HG03432 (cell line): ENCODE data around the gene KCNT1.

Source experiments
- ATAC-seq: cut with Tn5 transposase; IDR thresholded peaks from one replicate; pipeline ENCODE4 v1.9.1; 2021; ENCODE audit warnings: mild to moderate bottlenecking, moderate library complexity; ENCODE audit not compliant: unreplicated experiment

The KCNT1 gene

DNA sequence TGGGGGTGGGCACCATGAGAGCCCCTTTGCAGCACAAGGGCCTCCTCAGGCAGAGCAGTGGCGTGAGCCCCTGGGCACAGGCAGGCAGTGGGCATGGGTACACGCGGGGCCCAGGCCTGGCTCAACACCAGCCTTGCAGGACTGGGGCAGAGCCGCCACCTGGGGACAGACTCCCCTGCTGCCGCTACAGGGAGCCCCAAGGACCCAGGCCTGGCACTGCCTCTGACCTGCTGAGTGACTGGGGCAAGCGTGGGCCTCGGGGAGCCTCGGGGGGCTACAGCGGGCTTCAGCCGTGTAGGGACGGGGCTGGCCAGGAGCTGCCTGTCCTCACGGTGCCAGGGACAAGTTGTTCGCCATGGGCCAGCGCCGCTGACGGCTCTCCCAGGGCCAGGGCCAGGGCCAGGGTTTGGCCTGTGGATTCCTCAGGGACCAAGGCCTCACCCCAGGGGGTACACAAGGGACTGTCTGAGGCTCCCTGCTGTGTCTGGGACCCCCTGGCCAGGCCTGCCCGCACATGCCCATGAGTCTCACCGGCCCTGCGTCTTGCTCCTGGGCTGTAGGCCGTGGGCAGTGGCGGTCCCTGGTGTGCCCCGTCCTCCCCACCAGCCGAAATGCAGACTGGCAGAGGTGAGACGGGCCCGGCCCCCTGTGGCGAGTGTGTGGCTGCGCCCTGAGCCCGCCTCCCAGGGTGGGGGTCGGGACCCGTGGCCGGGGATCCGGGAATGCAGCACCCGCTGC is 42.5 kb downstream of the KCNT1 start:
- no peak for ATAC-seq

DNA sequence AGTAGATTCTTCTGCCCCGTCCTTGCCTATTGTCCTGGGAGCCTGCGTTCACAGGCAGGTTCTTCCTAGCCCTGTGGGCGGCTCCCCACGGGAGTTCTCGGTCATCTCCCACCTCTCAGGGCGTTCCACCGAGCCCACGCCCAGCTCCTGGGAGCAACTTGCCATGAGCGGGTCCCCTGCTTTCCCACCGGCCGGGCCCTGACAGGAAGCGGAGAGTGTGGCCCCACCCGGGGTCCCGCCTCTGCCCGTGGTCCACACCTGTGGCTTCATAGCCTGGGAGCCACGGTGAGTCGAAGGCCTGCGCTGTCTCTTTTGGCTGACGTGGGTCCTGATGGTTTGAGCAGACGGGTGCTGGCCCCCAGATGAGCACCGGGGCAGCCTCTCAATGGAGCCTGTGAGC is 43.2 kb downstream of the KCNT1 start:
- ATAC-seq: no peak

DNA sequence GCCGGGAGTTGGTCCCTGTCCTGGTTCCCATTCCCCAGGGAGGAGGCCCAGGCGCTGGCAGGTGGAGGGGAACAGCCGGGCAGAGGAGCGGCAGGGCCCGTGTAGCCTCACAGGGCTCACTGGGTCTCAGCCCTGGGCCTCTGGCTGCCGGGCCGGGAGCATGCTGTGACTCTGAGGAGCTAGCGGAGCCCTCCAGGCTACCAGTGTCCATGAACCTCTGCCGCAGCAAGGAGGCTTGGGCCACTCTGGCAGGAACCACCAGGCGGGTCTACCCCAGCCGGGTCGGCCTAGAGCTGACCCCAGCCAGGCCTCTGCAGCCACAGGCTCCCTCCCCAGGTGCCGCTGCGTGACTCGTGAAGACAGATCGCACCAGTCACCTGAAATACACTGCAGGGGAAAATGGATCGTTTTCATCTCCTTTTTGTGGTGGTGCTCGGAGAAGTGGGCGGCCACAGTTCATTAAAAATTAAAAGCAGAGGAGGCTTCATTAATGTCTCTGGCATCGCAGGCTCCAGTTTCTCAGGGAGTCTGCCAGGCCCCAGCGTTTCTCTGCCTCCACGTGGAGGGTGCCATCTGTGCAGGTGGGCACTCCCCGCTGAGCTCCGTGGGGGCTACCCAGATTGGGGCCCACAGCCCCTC is 43.8 kb downstream of the KCNT1 start:
- no peak for ATAC-seq

DNA sequence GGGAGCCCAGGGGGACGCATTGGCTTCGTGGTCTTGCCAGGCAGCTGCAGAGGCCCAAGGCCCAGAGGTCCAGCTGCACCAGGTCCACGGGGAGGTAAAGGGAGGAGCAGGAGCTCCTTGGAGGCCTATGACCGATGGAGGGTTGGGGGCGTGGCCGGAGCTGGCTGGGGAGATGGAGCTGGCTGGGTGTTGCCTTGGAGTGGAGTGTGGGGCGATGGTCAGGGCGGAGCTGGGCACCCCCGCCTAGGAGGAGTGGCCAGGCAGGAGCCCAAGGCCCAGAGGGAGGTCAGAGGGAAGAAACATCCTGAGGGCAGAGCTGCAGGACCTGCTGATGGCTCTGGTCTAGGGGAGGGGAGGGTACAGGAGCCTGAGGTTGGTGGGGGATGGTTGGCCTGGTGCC is 44.6 kb downstream of the KCNT1 start:
- ATAC-seq: no peak

DNA sequence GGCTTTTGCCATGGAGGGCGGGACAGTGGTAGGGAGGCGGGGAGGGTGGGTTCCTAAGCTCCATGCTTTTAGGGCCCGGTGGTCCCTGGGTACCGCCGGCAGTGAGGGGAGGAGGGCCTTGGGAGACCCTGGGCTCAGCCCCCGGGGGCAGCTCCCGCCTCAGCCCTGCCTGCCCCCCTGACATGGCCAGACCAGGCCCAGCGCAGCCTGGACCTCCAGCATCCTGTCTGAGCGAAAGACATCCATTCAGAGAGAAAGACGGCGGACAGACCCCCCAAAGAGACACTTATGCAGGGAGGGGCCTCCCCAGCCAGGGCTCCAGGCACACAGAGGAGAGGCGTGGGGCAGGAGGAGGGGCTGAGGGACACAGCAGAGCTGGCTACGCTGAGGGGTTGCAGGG is 45.3 kb downstream of the KCNT1 start:
- ATAC-seq: no peak

DNA sequence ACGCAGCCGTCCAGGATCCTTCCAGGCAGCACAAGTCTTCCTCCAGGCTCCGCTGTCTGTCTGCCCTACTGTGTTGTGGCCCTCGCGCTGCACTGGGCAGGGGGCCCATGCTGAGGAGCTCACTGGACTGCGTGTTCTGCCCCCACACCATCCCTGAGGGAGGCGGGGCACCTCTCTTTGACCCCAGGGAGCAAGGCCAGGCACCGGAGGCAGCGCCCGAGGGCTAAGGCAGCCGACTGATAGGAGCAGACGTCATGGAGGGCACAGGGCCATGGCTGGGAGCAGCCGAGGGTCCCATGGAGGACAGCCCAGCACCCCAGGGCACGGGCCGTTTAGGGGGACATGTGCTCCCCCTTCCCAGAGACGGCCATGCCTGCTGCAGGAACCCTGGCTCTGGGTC is 46.7 kb downstream of the KCNT1 start:
- no peak for ATAC-seq

DNA sequence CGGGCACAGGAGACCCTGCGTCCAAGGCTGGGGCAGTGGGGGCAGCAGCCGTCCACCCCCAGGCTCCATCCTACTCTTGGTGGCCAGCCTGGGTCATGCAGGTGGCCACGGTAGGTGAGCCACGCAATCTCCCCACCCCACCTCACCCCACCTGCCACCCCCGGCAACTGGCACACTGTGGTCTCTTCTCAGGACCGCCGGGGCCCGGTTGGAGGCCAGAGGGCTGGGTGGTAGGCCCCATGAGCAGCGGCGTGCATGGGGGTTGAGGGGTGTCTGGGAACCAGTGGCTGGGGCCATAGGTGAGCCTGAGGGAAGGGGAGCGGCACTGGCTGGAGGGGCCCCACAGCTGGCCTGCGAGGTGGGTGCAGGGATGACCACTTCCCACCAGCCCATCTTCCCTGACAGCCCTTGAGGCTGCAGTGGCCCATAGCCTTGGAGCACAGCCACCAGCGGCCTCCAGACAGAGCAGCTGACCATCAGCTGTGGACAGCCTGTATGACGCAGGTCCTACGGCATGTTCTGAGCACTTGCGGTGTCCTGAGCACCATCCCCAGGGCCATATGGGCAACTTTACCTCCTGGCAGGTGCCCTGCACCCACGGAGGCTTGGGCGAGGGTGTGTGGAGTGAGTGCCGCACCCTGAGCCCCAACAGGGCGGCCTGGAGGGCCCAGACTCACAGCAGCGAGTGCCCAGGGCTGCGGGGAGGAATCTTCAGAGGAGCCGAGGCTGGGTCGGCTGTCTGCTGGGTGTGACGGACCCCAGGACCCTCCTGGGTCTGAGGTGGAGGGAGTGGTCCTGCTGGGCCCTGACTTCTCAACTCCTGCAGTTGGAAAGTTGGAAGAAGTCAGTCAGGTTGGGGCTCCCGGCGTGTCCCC is 47.4 kb downstream of the KCNT1 start:
- ATAC-seq: no peak

DNA sequence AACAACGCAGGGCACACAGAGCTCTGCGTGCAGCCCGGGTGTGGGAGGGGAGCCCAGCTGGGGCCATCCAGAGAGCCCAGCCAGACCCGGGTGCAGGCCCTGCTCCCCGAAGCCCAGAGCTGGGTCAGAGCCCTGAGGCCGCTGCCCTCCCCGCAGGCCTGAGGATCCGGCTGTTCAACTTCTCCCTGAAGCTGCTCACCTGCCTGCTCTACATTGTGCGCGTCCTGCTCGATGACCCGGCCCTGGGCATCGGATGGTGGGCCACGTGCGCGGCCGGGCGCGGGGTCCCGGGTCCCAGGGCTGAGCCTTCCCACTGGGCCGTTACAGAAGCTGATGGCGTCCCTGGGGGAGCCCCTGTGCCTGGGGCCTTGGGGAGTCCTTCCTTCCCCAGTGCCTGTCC is 48.8 kb downstream of the KCNT1 start:
- no peak for ATAC-seq

DNA sequence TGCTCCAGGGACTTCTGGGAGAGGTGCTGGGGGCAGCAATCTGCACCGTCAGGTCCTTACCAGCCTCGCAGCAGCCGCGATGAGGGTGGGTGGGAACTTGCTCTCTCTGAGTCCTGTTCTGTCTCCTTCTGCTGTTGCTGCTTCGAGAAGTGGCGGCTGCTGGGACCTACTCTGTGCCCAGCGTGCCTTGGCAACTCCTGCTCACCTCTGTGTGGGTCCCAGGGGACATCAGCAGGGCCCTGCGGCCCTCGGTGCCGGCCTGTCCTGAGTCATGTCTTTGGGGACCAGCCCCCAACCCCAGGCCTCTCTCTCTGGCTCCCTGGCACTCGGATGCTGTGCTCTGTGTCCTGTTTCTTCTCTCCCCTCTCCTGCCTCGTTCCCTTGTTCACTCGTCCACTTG is 49.5 kb downstream of the KCNT1 start:
- ATAC-seq: no peak

DNA sequence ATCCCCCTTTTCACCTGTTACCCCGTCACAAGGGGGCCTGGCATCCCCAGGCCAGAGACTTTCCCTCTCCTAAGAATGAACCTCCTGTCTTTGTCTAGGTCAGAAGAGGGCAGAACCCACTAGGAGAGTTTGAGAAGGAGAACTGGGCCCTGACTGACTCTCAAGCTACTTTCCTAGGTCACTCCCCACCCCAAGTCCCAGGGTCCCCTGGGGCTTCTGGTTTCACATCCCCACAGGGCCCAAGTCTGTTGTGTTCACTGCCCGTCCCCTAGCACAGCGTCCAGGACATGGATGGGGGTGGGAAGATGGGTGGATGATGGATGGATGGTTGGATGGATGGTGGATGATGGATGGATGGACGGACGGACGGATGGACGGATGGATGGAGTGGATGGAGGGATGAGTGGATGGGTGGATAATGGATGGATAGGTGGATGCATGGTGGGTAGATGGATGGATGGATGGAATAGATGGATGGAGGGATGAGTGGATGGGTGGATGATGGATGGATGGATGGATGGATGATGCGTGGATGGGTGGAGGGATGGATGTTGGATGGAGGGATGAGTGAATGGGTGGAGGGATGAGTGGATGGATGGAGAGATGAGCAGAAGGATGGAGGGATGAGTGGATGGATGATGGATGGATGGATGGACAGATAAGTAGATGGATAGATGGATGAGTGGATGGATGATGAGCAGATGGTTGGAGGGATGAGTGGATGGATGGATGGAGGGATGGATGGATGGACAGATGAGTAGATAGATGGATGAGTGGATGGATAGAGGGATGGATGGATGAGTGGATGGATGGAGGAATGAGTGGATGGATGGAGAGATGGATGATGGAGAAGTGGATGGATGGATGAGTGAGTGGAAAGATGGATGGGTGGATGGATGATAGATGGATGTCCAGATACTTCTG is 50.6 kb downstream of the KCNT1 start:
- no peak for ATAC-seq

DNA sequence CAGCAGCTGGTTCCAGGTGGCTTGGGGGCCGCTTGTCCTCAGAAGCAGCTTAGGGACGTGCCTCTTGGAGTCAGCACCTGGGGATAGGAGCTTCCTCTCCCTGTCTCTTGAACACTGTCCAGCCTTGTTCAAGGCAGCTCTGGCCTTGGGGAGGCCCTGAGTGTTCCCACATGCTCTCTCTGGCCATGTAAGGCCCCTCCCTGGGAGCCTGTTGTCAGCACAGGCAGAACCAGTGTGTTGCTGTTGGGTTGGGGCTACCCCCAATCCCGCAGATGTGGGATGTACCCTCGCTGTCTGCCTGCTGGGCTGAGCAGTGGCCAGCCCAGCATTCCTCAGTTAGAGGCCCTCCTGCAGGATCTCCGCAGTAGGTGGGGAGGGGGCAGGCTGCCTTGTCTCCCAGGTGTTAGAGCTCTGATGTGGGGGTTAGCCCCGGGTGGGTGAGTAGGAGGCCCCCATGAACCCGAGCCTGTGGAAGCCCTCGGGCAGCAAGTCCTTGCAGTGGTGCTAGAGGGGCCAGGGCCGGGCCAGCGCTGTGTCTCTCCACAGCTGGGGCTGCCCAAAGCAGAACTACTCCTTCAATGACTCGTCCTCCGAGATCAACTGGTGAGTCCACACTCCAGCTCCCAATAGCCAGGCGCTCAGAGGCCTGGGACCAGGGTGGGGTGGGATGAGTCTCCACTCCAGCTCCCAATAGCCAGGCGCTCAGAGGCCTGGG is 51.6 kb downstream of the KCNT1 start:
- no peak for ATAC-seq

DNA sequence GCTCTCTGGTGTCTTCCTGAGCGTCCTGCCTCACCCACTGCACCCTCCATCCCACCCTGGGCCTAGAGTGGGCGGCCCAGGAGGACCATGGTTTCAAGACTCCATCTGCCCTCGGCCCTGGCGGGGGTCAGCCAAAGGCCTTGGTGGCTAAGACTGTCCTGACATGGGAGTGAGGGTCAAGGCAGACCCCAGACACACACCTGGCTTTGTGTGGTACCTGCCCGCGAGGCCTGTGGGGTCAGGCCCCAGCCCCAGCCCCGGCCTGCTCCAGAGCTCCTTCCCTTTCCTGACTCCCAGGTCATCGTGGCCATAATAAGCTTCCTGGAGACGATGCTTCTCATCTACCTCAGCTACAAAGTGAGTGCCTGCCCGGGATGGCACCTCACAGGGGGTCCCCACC is 54.6 kb downstream of the KCNT1 start:
- no peak for ATAC-seq

DNA sequence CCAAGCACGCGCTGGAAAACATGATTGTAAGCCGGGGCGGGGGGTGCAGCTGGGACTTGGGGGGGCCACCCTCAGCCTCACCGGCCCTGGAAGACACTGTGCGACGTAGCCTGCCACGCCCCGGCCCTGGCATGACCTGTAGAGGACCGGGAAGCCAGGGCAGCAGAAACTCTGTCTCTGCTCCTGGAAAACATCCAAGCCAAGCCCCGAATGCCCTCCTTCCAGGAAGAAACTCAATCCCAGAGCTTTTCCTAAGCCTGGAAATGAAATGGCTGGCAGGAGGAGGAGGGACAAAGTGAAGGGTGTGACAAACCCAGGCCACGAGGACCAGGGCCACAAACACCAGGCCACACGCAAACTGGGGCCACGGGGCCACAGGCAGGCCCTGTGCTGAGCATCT is 55.4 kb downstream of the KCNT1 start:
- ATAC-seq: no peak

DNA sequence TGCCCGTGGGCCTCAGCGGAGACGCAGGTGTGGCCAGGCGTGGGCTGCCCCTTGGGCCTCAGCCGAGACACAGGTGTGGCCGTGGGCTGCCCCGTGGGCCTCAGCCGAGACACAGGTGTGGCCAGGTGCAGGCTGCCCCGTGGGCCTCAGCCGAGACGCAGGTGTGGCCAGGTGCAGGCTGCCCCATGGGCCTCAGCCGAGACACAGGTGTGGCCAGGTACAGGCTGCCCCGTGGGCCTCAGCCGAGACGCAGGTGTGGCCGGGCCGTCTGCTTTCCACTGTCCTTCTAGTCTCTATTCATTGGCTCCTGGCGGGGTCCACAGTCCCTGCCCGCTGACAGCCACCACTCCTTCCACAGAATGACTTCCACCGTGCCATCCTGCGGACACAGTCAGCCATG is 56.1 kb downstream of the KCNT1 start:
- ATAC-seq: no peak

DNA sequence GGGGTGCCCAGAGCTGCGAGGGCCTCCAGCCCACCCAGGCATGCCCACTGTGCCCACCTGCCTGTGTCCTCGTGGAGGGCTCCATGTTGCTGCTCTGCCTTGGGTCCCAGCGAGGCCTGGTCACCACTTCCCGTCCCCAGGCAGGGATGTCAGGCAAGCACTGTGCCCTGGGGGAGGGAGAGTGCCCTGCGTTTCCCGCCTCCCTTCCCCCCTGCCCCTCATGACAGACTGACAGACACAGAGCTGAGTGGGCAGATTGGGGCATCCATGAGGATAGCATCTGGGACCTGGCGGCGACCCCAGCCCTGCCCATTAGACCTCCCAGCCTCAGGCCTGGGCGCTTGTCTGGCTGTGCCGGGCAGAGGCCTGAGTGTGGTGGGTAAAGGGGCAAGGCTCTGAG is 56.9 kb downstream of the KCNT1 start:
- ATAC-seq: no peak

DNA sequence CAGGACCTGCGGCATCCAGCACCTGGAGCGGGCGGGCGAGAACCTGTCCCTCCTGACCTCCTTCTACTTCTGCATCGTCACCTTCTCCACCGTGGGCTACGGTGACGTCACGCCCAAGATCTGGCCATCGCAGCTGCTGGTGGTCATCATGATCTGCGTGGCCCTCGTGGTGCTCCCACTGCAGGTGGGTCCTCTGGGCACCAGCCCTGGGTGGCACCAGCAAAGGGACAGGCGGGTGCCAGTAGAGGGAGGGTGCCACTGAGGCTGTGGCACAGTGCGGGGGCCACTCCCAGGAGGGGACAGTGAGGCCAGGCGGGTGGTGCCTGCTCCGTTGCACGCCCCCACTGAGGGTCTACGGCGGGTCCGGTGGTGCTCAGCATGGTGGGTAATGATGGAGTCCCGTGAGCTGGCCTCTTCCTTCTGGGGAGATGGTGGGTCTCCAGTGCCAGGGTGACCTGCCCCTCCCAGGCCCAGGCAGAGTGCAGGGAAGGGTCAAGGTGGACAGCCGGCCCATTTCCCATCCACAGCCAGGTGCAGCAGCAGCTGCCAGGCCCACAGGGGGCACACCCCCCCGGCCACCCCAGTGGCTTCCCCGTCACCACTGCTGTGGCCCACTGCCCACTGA is 57.8 kb downstream of the KCNT1 start:
- no peak for ATAC-seq

DNA sequence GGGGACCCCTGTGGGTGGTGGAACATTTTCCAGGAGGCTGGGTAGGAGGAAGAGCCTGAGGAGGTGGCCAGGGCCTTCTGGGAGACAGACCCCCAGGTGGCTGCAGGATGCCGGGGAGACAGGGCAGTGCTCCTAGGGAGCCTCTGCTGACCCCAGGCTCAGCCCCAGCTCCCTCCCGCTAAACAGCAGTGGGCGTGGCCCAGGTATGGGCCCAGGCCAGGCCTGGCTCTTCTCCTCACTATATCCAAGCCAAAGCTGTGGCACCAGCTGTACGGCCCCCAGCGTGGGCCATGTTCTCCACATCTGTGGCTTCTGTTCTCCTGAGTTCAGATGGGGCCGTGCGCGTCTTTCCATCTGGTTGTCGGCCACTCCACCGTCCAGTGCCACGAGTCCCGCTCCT is 58.5 kb downstream of the KCNT1 start:
- no peak for ATAC-seq

DNA sequence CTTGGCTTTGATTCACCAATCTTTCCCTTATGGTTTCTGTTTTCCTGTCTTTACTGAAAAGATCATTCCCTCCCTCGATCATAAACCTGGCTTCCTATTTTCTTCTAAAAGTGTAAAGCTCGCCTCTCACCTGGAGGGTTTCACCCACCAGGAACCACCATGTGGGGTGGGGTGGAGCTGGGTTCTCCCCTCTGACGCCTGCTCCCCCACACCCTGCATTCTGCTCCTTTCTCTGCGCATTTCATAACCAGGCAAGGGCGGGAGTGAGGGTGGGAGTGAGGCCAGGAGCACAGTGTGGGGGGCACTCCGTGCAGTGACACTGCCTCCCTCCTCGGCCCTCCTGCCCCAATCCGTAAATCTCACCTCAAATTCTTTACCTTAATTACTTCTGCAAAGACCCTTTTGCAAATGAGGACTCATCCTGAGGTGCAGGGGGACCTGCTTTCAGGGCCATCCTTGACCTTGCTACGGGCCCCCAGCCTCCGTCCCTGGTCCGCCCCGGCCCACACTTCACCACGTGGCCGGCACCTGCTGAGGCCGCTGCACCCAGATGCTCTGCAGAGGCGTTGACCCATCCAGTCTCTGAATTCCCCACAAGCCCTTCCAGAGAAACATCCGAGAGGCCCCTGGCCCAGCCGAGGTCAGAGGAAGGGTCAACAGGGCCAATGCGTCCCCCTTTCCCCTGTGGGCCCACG is 59.3 kb downstream of the KCNT1 start:
- no peak for ATAC-seq

DNA sequence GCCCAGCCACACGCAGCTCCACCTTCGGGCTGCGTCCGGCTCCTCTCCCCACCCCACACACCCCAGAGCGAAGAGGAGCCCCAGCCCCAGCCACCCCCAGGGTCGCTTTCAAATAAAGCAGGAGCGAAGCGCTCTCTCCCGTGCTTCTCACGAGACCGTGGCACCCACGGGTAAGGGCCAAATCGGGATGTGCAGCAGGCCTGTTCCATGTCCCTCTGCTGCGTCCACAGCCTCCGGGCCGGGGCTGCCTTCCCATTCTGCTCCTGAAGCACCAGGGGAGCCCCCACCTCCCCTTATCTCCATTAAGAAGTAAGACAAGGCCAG is 59.8 kb downstream of the KCNT1 start:
- ATAC-seq: no peak
